Measurements from ENCODE around the gene AMBRA1.

AMBRA1 gene

DNA sequence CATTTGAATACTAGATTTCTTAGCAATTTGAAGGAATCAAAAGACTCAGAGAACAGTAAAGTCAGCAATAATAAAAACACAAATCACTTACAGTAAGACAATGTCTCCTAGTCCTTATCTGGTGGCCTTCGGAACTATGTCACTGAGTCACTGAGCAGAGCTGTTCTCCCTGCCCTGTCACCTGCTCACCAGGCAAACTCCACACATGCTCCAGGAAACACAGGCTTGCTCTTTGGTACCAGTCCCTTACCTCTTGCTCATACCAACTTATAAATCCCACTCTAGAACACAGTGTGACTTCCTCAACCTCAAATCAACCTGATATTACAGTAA lies 121.2 kb downstream of the AMBRA1 start:
- no peak for DNase-seq

DNA sequence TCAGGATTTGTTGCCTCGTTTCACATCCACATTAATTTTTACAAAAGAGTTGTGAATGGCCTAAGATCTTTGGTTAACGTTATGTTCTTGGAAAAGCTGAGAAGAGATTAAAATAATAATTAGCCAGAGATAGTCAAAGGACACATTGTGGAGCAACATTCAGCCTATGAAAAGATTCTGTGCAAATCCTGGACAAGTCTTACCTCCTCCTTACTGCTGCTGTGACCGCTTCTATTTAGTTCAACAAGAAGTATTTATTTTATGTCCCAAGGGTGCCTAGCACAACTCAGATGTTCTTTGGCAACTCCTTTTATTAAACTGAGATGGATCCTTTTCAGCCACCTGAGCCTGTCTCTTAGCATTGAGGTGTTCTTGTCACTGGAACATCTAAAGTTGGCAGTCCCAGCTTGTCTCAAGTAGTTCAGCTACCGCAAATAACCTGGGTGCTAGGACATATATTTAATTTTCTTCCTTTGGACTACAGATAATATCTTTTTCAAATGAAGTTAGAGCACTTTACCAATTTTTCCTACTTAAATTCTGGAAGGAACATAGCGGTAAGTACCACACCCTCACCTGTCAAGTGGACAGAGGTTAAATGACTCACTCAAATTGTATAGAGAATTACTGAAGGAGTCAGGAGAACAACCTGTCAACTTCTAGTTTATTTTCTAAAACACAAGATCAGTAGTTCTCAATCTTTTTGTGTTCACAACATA lies 121.7 kb downstream of the AMBRA1 start:
- no peak for DNase-seq

DNA sequence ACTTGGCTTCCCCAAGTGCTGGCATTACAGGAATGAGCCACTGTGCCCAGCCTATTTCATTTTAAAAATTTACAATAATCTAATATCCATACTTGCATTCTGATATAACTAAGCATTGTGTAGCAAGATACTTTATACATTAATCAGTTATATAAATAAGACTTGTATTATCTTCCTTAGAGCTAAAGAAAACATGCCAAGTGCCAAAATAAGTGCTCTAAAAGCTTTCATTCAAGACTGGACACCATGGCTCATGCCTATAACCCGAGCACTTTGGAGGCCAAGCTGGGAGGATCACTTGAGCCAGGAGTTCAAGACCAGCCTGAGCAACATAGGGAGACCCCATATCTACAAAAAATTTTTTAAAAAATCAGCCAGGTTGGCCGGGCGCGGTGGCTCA lies 123.9 kb downstream of the AMBRA1 start:
- DNase-seq: no peak

DNA sequence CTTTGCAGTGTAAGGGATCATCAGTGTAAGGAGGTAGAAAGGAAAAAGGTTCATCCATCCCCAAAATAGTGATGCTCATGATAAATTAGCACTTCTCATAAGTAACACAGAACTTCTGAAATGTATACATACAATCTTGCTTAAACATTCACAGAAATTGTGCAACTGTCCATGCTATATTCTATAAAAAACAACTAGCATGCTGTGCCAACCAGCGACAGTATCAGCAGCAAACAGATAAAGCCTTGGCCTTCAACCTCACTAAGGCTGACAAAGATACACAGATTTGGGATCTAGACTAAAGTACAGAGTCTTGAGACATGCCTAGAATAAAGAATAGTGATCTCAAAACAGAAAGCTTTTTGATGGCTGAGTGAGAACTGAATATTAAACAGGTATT lies 128.1 kb downstream of the AMBRA1 start:
- DNase-seq: no peak

DNA sequence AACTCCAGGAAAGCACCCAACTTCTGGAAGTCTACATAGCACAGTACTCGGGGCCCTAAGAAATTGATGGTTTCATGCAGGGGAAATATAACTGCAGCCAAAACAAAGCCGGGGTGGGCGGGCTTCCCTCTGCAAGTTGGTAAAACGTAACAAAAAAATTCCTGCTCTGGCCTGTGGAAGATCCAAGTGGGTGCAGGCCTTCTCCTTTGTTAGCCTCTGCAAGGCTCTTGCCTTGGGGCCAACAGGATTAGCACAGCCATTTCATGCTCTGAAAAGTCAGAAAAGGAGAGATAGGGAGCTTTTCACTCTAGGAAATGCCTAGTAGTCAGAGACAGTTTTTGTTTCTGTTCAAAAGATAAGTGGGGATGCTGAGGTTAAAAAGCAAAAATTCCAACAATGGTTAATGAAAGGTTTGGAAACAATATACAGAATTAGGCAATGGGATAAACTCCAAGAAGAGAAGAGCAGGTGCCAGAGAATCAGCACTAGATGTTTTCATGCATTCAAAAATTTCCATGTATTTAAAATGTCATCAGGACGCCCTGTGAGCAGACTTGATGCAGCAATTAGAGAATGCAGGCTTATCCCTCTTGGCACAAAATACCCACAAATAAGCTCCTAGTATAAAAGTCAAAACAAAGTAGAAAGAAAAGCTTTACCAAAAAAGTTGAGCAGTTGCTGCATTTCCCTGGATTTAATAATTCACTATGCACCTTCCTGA lies 130.0 kb downstream of the AMBRA1 start:
- no peak for DNase-seq

DNA sequence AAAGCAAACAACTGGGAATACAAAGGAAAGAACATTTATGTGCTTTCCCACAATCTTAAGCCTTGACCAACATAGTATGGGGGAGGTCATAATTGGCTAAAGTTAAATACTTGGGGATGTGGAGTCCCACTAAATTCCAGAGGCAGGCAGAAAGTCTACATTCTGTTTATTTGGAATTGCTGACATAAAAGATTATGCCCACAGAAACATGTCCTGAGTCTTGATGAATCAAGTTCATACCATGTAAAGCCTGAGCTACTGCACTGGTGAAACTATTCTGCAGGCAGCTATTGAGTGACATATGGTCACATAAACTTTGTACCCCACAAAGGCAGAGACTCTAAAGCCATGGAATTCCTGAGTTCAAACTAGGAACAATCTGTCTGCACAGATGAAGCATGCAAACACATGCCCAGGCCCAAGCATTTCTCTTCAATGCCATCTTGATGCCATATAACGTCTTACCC lies 132.3 kb downstream of the AMBRA1 start:
- DNase-seq: no peak

DNA sequence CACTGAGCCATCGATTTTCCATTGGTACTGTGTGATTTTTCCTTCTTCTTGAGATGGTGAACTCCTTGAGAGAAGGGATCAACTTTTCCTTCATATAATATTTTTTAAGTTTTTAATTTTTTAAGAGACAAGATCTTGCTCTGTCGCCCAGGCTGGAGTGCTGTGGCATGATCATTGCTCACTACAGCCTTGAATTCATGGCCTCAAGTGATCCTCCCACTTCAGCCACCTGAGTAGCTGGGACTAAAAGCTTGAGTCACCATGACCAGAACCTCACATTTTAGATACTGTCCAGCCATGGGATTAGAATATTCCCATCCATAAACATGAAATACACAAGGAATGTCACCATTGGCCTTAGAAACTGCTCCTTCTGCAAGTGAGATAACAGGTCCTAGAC lies 135.3 kb downstream of the AMBRA1 start:
- DNase-seq: no peak

DNA sequence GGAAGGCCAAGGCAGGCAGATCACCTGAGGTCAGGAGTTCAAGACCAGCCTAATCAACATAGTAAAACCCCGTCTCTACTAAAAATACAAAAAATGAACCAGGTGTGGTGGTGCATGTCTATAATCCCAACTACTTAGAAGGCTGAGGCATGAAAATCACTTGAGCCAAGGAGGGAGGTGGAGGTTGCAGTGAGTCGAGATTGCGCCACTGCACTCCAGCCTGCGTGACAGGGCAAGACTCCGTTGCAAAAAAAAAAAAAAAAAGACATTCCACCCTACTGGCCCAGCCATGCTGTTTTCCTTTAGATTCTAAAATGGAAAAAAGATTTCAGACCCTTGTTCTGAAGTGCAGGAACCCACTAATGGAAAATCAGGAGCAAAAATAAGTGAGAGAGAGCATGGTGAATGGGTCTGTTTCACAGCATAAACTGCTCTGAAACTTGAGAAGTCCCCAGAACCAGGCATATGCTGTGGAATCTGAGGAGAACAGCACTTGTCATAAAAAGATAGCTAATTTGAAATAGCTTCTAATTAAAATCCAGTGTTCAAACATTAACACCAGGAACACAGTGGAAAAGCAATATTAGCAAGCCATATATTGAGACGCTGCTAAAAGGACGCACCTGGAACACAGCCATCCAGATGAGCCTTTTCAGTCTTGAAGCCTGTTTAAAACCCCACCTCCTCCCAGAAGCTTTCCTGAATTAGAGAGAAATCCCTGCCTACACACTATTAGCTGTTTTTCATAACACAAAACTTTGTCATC lies 136.0 kb downstream of the AMBRA1 start:
- no peak for DNase-seq

DNA sequence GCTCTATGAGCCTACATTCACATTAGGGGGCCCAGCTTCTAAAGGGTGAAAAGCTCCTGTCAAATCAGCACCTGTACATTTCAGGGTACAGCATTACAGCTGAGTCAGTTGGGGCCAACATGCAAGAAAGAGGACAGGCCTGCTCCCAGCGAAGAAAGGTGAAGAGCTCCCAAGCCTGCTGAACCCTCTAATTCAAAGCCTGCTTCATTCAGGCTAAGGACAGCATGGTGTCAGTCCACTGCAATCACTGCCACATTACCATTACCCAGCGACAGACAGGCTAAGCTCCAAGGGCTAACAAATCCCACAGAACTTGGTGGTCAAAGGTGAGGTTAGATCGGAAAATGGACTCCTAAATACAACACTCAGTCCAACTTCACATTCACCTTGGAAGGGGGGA lies 136.8 kb downstream of the AMBRA1 start:
- no peak for DNase-seq

DNA sequence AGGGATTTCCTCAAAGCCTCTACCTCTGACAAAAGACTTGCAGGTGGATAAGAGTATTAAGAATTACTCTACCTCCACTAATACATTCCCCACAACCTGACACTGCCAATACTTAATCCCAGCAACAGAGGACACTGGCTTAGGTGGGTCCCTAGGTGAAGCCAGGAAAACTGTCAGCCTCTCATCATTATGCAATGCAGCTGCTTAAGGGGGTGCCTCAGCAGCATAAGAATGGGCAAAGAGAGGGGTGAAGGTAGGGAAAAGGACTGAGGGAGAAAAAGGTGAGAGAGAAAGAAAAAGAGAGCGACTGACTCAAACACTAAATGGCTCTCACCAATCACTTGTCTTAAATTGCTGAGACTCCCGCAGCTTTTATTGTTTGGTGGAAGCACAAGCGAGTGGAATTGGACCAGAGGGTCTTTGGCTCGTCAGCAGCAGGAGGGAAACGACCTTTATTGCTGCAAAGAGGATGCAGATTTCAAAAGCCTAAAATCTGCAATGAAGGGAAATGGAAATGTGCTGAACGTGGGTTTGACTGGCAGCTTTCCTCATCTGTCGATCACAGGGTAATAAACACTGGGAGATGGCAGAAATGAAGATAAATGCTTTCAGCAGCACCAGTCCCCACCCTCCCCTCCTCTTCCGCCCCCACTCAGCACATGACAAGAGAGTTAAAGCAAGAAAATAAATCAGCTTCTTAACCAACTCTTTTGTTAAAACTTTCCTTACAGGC lies 137.4 kb downstream of the AMBRA1 start:
- no peak for DNase-seq

DNA sequence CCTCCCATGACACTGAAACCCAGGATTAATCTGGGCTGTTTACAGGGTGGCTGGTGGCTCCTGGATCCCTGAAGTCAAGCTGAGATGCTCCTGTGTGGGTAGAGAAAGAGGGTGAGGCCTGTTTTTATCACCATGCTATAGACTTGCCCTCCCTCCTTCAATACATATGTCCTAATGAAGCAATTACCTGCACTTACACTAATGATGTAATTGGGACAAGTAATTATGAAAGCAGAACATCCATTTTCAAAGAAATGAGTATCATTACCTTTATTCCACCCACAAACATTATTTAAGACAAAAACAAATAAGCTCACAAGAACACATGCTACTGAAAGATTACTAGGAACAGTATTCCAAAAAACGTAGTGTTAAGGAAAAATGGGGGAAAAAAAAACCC lies 138.0 kb downstream of the AMBRA1 start:
- DNase-seq: no peak

DNA sequence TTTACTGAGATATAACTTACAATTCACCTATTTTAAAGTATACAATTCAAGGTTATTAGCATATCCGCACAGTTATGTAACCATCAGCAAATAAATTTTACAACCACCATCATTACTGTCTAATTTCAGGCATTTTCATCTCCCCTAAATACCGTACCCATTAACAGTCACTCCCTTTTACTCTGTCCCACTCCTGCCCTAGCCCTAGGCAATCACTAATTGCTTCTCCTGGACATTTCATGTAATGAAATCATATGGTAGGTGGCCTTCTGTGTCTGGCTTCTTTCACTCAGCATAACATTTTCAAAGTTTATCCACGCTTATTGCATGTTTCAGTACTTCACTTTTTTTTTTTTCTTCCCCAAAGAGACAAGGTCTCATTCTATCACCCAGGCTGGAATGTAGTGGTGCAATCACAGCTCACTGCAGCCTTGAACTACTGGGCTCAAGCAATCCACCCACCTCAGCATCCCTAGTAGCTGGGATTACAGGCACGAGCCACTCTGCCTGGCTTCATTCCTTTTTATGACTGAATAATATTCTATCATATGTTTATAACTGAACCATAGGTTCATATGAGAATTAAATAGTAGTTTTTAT lies 140.8 kb downstream of the AMBRA1 start:
- DNase-seq: no peak

DNA sequence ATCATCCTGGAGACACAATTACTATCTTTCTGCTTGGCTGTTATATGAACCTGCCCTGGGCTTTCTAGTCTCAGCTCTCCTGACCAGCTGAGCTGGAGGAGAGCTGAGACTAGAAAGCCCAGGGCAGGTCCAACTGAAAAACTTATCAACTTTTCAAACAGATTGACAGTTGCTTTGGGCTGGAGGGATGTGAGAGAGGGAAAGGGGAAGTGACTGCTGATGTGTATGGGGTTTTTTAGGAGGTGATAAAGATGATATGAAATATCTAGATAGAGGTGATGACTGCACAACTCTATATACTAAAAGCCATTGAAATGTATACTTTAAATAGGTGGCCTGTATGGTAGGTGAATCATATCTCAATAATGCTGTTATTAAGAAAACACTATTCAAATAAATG lies 142.1 kb downstream of the AMBRA1 start:
- no peak for DNase-seq

DNA sequence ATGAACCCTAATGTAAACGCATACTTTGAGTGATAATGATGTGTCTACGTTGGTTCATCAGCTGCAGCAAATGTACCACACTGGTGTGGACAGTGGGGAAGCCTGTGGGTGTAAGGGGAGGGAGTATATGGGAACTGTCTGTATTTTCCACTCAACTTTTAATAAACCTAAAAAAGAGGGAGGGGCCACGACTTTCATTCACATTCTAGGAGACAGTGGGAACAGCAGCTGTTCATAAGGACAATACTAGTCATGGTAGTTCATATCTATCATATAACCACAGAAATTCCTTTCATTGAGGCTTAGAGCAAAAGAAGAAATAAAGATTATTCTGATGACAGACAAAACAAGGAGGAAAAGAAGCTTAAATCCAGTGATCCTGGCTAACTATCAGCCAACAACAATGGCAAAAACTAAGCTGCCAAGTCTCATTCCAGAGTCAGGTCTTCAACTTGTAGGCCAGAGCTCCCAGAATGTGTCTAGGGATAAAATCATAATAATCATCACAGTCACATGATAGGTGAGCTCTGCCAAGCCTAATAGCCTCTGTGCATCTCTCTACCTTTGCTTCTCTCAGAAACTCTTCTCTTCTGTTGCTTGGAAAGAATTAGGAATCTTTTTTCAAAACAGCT lies 142.9 kb downstream of the AMBRA1 start:
- no peak for DNase-seq

DNA sequence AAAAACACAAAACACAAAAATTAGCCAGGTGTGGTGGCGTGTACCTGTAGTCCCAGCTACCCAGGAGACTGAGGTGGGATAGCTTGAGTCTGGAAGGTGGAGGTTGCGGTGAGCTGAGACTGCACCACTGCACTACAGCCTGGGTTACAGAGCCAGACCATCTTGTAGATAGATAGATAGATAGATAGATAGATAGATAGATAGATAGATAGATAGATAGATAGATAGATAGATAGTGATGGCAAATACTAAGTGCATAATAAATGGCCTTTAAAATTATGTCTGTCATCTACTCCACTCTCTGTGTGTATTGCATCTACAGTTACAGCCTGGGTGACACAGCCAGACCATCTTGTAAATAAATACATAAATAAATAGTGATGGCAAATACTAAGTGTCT lies 146.3 kb downstream of the AMBRA1 start:
- DNase-seq: no peak

DNA sequence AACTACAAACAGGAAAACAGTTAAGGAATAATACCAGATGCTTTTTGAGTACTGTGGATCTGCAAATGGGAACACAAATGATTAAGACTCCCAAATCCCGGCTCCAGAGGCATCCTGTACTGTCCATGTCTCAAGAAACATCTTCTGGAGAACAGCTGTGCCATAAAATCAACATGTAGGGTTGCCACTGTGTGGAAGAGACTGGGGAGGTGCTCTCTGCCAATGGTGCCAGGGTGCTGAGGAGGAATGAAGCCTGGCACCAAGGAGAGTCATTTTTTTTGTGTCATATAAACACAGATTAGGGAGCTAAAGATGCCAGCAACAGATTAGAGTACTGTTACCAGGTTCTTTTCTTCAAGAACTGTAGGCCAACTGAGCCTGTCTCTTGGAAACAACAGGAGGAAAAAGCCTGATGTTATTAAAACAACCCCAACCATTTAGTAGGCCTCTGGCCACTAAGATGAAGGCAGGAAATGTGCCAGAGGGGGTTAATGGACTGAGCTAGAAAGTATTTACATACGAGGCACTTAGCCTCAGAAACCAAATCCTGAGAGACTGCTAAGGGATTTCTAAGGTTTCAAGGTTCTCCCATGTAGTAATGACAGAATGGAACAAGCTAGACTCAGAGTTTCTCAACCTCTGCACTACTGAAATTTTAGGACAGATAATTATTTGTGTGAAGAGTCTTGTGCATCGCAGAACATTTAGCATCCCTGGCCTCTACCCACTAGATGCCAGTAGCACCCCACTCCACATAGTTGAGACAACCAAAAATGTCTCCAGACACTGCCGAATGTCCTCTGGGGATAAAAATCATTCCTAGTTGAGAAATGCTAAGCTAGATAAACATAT lies 147.7 kb downstream of the AMBRA1 start:
- DNase-seq: no peak

DNA sequence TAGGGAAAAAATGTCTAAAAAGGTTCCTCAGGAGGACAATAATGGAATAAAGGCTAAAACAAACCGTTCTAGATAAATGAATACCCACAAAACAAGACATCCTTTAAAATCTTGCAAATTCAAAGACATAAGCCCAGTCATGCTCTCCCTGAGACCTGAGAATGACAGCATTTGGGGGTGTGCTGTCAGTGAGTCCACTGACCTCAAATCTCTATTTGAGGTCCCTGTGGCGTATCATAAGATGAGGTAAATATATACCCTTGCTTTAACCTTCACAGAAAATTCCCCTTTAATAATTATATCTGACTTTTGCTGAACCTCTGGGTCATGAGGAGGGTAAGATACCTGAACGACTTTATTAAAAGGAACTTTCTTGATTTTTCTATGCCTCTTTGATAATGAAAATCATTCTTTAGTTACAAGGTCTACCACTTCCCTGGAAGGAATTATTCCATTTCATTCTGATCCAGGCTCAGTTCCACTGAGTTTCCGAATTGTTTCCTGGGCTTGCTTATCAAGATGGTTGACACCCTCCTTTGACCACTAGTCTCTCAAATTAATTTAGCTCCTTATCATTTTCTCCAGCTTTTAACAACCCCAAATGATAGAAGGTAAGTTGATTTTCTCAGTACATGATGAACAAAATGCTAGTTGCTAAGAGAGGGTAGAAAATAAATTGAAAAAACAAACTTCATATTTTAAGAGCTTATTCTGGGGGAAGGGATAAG lies 148.5 kb downstream of the AMBRA1 start:
- no peak for DNase-seq

DNA sequence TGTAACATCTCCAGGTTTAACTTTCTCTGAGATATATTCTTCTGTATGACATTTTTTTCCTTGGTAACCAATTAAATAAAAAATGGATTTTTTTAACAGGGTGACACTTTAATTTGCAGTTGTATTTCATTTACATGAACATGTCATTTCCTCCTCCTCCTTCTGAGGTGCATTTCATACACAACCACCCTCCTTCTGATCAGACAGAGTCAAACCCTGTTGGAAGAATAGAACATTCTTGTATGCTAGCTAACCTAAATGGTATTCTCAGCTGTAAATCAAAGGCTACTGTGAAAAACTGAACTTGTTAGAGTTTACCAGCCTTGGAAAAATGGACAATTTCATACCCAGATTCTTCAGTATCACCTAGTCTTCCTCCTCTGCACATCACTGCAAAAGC lies 149.5 kb downstream of the AMBRA1 start:
- DNase-seq: no peak

DNA sequence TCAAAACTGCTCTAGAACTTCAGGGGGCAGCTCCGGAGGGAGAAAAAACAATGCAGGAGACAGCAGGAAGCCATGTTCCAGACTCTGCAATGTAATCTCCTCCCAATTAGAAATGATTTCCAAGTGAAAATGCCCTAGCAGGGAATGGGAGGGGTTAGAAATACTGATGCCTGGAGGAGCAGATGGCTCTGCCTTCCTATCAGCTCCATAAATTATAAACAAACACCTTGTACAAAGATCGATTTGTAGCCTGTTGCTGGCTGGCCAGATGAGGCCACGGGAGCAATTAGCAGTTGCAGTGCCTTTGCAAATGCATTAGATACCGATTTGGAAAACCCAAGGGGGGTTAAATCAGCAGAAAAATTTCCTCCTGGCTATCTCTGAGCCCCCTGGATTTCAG lies 155.6 kb downstream of the AMBRA1 start:
- no peak for DNase-seq

DNA sequence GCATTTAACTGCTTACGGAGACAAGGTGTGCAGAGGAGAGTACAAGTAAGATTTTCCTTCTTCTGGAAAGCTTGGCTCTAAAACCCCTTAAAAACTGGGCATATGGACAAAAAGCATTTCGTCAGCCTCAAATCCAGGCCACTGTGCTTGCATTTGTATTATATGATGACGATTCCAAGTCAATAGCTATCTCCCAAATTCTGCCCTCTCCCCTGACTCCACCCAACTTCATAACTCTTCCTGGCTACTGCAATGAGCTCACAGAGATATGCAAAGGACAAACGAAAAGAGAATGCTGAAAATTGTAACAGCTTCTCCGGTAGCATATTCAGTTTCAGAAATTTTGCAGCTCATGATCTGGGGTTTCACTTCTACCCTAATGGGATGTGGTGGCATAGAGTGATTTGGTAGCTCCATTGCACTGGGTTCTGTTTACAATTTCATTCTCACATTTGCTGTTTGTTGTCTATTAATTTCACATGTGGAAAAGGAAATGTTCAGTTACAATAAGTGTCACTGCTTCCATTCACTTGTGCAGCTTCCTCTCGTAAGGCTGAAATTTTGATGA lies 156.6 kb downstream of the AMBRA1 start:
- no peak for DNase-seq
